GM19438 (cell line): Measurements from ENCODE around the gene XCR1.
"Not testable (repeated sequence)": the region's sequence is repeated elsewhere in the genome, so short reads cannot be mapped to it uniquely, and the experiment has no call there.

Source experiments
- ATAC-seq: cut with Tn5 transposase; IDR thresholded peaks from one replicate; pipeline ENCODE4 v1.9.1; 2021; ENCODE audit warnings: low read depth; ENCODE audit not compliant: unreplicated experiment

The XCR1 gene

GRCh38 chr3:46049093-46049492, 21.8 kb upstream of the XCR1 start:
- no peak for ATAC-seq

- ATAC-seq, result not testable (repeated sequence)
Measured at GRCh38 chr3:46046231-46046630, 18.9 kb upstream of the XCR1 start.

DNA sequence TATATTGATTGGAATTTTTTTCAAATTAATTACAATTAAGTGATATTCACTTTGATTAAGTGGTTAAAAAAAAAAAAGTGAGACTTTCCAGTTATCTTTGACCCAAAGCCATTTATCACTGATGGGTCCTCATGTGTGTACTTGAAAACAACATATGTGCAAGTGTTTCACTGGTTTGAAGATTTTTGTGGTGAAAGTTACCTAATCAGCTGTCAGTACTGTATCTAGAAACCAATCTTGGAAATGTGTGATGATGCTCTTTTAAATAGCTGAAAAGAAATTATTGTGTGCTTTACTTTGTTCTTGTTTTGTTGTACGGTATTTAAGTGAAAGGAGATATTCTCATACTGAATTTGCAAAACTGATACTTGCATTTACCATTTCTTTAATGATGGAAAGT, 11.6 kb upstream of the XCR1 start:
- no peak for ATAC-seq

GRCh38 chr3:46038071-46038470, 10.8 kb upstream of the XCR1 start:
- ATAC-seq, result not testable (repeated sequence)

DNA sequence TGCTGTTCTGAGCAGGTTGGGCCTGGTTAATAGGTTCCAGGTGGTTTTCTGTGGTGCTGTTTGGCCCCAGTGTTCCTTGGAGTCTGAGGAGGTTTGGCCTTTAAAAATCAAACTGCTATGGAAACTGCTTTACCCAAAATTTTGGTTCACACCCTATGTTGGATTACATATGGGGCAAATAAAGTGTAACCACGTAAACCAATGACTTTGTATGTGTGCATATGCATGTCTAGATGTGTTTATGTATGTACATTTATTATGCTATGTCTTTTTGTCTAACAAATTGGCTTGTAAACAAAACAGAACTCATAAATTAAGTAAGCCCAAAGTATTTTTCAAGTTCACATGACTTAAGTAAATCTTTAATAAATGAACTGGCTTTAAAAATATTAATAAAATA, 8.9 kb upstream of the XCR1 start:
- no peak for ATAC-seq

DNA sequence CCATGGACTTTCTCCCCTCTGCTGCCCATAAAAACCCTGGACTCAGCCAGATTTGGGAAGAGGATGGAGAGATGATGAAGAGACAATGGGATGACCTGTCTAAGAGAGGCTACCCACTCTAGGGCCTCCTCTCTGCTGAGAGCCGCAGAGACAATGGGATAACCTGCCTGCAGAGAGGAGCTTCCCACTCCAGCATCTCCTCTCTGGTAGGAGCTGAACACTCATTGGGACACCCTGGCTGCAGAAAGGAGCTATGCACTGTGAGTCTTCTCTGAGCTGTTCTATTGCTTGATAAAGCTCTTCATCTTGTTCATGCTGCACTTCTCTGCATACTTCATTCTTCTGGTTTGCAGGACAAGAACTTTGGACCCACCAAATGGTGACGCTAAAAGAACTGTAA, 4.5 kb upstream of the XCR1 start:
- no peak for ATAC-seq

DNA sequence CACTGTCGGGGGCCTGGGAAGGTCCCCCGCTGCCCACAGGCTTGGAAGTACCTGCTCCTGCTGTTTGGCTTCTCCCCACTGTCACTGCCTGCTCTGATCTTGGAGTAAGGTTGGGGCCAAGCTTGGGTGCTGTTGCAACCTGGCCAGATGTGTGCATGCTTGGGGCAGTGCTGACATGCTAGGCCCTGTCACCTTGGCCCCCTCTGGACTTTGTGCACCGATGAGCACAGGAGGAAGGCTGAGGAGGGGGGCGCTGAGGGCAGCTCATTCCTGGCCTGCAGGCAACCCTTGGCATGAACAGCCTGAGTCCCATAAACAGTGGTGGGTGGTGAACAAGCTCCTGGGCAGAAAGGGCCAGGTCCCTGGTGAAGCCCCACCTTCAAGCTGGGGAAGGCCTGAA, 4.0 kb upstream of the XCR1 start:
- no peak for ATAC-seq

DNA sequence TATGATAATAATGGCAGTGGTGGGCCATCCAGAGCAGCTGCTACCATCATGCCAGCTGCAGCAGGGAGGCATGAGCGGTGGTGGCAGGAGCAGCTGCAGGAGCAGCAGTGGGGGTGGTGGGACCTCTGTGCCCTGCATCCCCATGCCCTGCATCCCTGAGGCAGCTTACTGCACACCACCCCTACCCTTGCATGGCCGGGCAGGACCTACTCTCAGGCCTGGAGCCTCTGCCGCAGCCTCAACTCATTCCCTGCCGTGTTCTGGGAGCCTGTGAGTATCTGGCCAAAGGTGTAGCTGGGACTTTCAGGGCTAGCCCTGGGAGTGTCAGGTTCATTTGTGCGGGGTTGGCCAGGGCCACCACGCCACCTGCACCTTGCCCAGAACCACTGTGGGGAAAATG, 3.3 kb upstream of the XCR1 start:
- no peak for ATAC-seq

- no peak for ATAC-seq
Measured at GRCh38 chr3:46029953-46030543, 2.8 kb upstream of the XCR1 start.

DNA sequence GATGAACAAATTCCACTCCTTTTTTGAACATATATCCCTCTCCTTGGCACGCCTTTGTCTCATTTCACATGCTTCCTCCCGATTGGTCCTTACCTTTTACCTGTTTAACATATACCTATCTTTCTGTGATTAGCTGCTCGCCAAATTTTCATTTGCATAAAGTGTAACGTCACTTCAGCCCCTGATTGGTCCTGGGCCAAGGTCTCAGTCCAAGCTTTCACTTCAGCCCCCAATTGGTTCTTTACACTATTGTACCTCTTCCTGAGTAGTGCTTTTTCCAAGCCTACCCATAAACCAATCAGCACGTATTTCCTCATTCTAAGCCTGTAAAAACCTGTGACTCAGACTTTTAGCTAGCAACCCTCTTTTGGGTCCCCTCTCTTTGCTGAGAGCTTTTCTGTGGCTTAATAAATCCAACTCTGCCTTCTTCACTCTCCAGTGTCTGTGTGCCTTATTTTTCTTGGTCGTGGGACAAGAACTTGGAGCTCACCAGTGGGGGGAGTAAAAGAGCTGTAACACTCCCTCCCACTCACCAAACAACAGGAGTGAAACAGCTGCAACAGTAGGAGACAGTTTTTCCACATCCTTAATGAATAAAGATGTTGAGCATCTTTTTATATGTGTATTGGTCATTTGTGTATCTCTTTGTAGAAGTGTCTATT, 584 bp upstream of the XCR1 start:
- no peak for ATAC-seq

DNA sequence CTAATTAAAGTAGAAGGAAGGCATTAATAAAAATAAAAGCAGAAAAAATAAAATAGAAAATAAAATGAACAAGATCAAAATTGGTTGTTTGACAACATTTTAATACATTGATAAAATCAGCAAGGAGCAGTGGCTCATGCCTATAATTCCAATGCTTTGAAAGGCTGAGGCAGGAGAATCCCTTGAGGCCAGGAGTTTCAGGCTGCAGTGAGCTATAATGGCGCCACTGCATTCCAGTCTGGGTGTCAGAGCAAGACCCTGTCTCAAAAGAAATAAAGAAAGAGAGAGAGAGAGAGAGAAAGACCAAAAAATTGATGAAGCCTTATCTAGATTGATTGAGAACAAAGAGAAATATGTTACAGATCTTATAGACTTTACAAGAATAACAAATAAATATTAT, 2.1 kb downstream of the XCR1 start:
- ATAC-seq, result no peak

DNA sequence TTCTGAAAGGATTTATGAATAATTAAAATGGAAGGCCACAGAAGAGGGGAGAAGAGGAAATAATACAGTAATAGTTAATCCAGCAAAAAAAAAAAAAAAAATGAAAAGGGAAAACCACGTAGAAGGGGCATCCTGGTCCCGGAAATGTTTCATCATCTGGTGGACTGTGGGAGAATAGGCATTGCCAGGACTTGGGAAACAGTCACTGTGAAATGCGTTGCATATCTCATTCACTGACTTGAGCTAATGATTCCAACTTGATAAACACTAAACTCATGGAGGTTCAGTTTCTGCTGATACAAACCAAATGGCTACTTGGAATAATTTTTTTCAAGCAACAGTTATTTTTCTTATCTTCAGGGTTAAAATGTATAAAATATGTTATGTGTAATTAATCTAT, 3.2 kb downstream of the XCR1 start:
- no peak for ATAC-seq

- no peak for ATAC-seq
Measured at GRCh38 chr3:46022909-46023785, 4.1 kb downstream of the XCR1 start.

- no peak for ATAC-seq
Measured at GRCh38 chr3:46021516-46021915, 5.8 kb downstream of the XCR1 start.

GRCh38 chr3:46020766-46021510, 6.3 kb downstream of the XCR1 start:
- ATAC-seq, result no peak

DNA sequence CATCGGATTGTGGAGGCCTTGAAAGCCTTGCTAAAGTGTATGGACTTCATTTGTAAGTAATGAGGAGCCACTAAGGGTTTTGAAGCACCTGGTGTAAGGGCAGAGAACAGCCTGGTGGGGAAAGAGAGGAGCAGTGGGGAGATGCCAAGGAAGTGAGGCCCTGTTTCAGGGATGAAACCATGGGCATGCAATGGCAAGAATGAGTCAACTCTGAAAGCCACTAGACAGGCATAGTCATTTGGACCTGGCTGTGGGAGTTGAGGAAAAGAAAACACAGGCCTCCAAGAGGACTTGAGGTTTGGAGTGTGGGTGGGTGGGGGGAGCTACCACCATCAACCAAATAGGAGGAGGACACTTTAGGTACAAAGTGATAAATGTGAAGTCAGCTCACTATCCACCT, 7.6 kb downstream of the XCR1 start:
- ATAC-seq, result no peak

DNA sequence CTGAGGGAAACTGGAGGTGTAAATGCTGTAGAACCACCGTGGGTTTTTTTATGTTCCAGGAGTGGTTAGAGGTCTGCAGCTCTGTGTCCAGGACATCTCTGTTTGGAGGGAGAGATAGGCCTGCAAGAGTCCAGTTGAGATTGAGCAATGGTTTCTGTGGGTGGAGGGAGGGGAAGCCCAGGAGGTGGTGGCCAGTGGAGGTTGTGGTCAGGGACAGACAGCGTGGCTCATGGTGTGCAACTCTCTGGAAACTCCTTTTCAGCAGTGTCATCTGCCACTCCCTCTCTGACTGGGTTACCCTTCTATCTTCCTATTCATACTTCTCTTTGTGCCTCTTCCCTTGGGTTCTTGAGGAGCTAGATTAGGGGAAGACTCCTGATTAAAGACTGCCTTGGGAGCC, 9.6 kb downstream of the XCR1 start:
- no peak for ATAC-seq

DNA sequence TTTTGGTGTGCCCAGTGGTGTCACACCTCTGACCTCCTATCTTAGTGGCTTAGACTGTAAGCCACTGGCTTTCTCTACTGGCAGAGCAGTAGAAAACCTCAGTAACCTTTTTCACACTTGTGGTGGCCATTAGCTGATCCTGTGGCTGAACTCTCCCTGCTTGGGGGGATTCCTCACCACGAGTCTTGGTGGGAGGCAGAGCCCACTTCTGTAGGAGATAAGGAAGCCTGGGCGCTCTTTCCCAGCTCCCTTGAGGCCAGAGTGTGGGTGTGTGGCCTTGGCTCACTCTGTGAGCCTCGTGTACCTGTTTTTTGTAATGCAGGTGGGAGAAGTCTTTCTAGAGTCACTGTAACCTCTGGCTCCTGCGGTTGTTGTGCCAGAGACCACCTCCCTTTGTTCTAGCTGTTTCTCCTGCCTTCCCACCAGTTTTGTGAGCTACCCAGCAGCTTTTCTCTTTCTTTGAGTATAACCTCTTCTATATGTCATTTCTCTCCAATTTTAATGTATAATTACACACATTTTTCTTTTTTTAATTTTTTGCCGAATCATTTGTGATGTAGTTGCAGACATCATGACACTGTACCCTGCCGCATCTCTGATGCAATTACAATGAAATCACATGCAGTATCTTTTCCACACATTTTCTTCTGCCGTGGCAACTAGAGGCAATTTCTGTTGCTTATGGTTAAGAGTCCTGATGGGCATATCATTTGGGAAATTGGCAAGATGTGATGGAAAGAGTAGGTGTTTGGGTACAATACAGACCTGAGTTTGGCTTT, 13.8 kb downstream of the XCR1 start:
- no peak for ATAC-seq

DNA sequence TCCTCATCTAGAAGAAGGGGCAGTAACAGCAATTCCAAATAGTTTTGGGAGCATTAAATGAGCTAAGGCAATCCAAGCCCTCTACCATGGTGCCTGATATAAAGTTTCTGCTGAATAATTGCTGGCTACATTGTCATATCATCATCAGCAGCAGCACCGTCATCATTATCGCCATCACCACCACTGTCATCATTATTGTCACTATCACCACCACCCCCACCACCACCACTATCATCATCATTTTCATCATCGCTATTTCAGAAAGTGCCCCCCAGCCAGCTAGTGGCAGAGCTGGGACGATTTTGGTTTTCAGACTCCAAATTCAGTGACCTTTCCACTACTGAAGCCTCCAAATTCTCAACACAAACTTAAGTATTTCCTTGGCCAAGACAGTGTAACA, 15.0 kb downstream of the XCR1 start:
- ATAC-seq, result no peak

- ATAC-seq, result no peak
Measured at GRCh38 chr3:46010519-46011113, 16.7 kb downstream of the XCR1 start.
